ENCODE data around the gene FNDC1.
"Not testable (repeated sequence)": the region's sequence is repeated elsewhere in the genome, so short reads cannot be mapped to it uniquely, and the experiment has no call there.

The FNDC1 gene

GRCh38 chr6:159169193-159169555 lies at the start of gene FNDC1:
TSS of gene FNDC1 (plus strand) at chr6:159169400. CDS start at chr6:159169597, 197 bp downstream.
- no peak for DNase-seq (ENCODE audit: low read depth, low spot score)

- no peak for DNase-seq (ENCODE audit: low read depth, low spot score)
Measured at GRCh38 chr6:159119791-159120190, 49.4 kb upstream of the FNDC1 start.

- no peak for DNase-seq (ENCODE audit: low read depth, low spot score)
Measured at GRCh38 chr6:159121486-159121885, 47.7 kb upstream of the FNDC1 start.

- no peak for DNase-seq (ENCODE audit: low read depth, low spot score)
Measured at GRCh38 chr6:159122453-159122852, 46.7 kb upstream of the FNDC1 start.

GRCh38 chr6:159123831-159124230 lies 45.4 kb upstream of the FNDC1 start:
- DNase-seq (ENCODE audit: low read depth, low spot score): not testable (repeated sequence)

- DNase-seq (ENCODE audit: low read depth, low spot score): no peak
Measured at GRCh38 chr6:159125014-159125609, 44.1 kb upstream of the FNDC1 start.

GRCh38 chr6:159125951-159126352 lies 43.2 kb upstream of the FNDC1 start:
- DNase-seq (ENCODE audit: low read depth, low spot score): no peak

- no peak for DNase-seq (ENCODE audit: low read depth, low spot score)
Measured at GRCh38 chr6:159126590-159126989, 42.6 kb upstream of the FNDC1 start.

GRCh38 chr6:159127701-159128100 lies 41.5 kb upstream of the FNDC1 start:
- DNase-seq (ENCODE audit: low read depth, low spot score): no peak

- no peak for DNase-seq (ENCODE audit: low read depth, low spot score)
Measured at GRCh38 chr6:159128978-159129377, 40.2 kb upstream of the FNDC1 start.

- DNase-seq (ENCODE audit: low read depth, low spot score): no peak
Measured at GRCh38 chr6:159130846-159131245, 38.4 kb upstream of the FNDC1 start.

- DNase-seq (ENCODE audit: low read depth, low spot score): no peak
Measured at GRCh38 chr6:159131709-159132108, 37.5 kb upstream of the FNDC1 start.

GRCh38 chr6:159132664-159133063 lies 36.5 kb upstream of the FNDC1 start:
- no peak for DNase-seq (ENCODE audit: low read depth, low spot score)

GRCh38 chr6:159134701-159135364 lies 34.4 kb upstream of the FNDC1 start:
- DNase-seq (ENCODE audit: low read depth, low spot score): peak; percentile 57

GRCh38 chr6:159137676-159138075 lies 31.5 kb upstream of the FNDC1 start:
- DNase-seq (ENCODE audit: low read depth, low spot score): no peak

GRCh38 chr6:159142531-159142930 lies 26.7 kb upstream of the FNDC1 start:
- no peak for DNase-seq (ENCODE audit: low read depth, low spot score)

GRCh38 chr6:159148641-159149040 lies 20.6 kb upstream of the FNDC1 start:
- no peak for DNase-seq (ENCODE audit: low read depth, low spot score)

- DNase-seq (ENCODE audit: low read depth, low spot score): no peak
Measured at GRCh38 chr6:159149641-159150040, 19.6 kb upstream of the FNDC1 start.

- no peak for DNase-seq (ENCODE audit: low read depth, low spot score)
Measured at GRCh38 chr6:159151266-159151855, 17.8 kb upstream of the FNDC1 start.

- no peak for DNase-seq (ENCODE audit: low read depth, low spot score)
Measured at GRCh38 chr6:159152041-159152440, 17.2 kb upstream of the FNDC1 start.

GRCh38 chr6:159152782-159153181 lies 16.4 kb upstream of the FNDC1 start:
- DNase-seq (ENCODE audit: low read depth, low spot score): no peak

- DNase-seq (ENCODE audit: low read depth, low spot score): no peak
Measured at GRCh38 chr6:159155679-159156078, 13.5 kb upstream of the FNDC1 start.

- no peak for DNase-seq (ENCODE audit: low read depth, low spot score)
Measured at GRCh38 chr6:159156089-159156488, 13.1 kb upstream of the FNDC1 start.
